HepG2 (cell line): ENCODE data around the gene ITGB1. TPM values are rescaled to one million over a fixed set of nuclear protein-coding genes. Genes with fewer than 3 reads are reported as not detected.

Experiments used
- KLF16 ChIP-seq, 2 experiments: sonication (generic) in 1 of 2; formaldehyde crosslinking in 1 of 2; IDR thresholded peaks; 2 replicates each; pipeline versions ENCODE4 v1.6.1 to v1.8.0; 2016 to 2023; ENCODE audit warnings: missing genetic modification reagents in 2 of 2, missing compliant biosample characterization in 1 of 2
- MAFK ChIP-seq, 2 experiments: IDR thresholded peaks in 1 of 2; conservative IDR thresholded peaks in 1 of 2; 2 replicates each; pipeline ENCODE4 v1.6.1; 2011; ENCODE audit warnings: improper control_type of control experiment in 2 of 2, low read length in 2 of 2
- SALL2 ChIP-seq: sonication (generic); formaldehyde crosslinking; IDR thresholded peaks from 2 replicates; pipeline ENCODE4 v1.8.1; 2023; ENCODE audit warnings: mild to moderate bottlenecking, missing genetic modification reagents, inconsistent platforms
- SOX13 ChIP-seq, 3 experiments: fragments of 450-650 bp in 1 of 3; sonication (generic) in 1 of 3; formaldehyde crosslinking in 1 of 3; IDR thresholded peaks in 2 of 3; conservative IDR thresholded peaks in 1 of 3; 2 replicates each; pipeline versions ENCODE4 v1.5.0 to v1.6.1; 2016 to 2020; ENCODE audit warnings: antibody characterized with exemption in 1 of 3, mild to moderate bottlenecking in 1 of 3, missing compliant biosample characterization in 1 of 3, missing genetic modification reagents in 1 of 3, moderate library complexity in 1 of 3
- SP4 ChIP-seq: sonication (generic); formaldehyde crosslinking; IDR thresholded peaks from 2 replicates; pipeline ENCODE4 v1.8.1; 2023; ENCODE audit warnings: mild to moderate bottlenecking, missing genetic modification reagents
- ZBTB38 ChIP-seq: sonication (generic); formaldehyde crosslinking; IDR thresholded peaks from 2 replicates; pipeline ENCODE4 v1.5.1; 2020; ENCODE audit warnings: mild to moderate bottlenecking, missing genetic modification reagents
- ZNF598 ChIP-seq: sonication (generic); formaldehyde crosslinking; IDR thresholded peaks from 2 replicates; pipeline ENCODE4 v1.5.1; 2020; ENCODE audit warnings: mild to moderate bottlenecking, missing genetic modification reagents, borderline replicate concordance
- polyA plus RNA-seq, 8 experiments: library from polyadenylated mRNA; depleted of rRNA in 3 of 8; stranded (reverse) in 7 of 8; unstranded in 1 of 8; fragments of >200 nt; fragmentation: Illumina TruSeq in 4 of 8; extraction: Trizol in 4 of 8; gene quantifications; 2 replicates each; pipeline versions ENCODE4 v1.2.1 to v1.2.3, GENCODE V29; 2011 to 2016; ENCODE audit warnings: low read depth in 4 of 8, missing spikeins in 1 of 8, mixed read lengths in 1 of 8; ENCODE audit not compliant: insufficient read depth in 1 of 8
- total RNA-seq, 5 experiments: library from RNA; depleted of rRNA; stranded (reverse); fragments of >200 nt; fragmentation: Illumina TruSeq; extraction: Trizol; gene quantifications; 2 replicates each; pipeline ENCODE4 v1.2.3, GENCODE V29; 2016; ENCODE audit warnings: low read depth in 1 of 5
- TF ChIP-seq, protein P1 (sequence below): sonication (generic); formaldehyde crosslinking; IDR thresholded peaks from 2 replicates; pipeline ENCODE4 v1.5.0; 2020; ENCODE audit warnings: mild to moderate bottlenecking, missing genetic modification reagents, borderline replicate concordance
- TF ChIP-seq, protein P2 (sequence below), 2 experiments: sonication (generic) in 1 of 2; formaldehyde crosslinking in 1 of 2; IDR thresholded peaks; 2 replicates each; pipeline versions ENCODE4 v1.4.0 to v1.6.1; 2018 to 2020; ENCODE audit warnings: missing genetic modification reagents in 2 of 2, borderline replicate concordance in 1 of 2, low read depth in 1 of 2, mild to moderate bottlenecking in 1 of 2, missing biosample characterization in 1 of 2
- TF ChIP-seq, protein P3 (sequence below): sonication (generic); formaldehyde crosslinking; IDR thresholded peaks from 2 replicates; pipeline ENCODE4 v1.8.0; 2022; ENCODE audit warnings: missing genetic modification reagents, low read depth, mild to moderate bottlenecking, borderline replicate concordance
- TF ChIP-seq, protein P4 (sequence below), 2 experiments: fragments of 450-650 bp in 1 of 2; sonication (generic) in 1 of 2; formaldehyde crosslinking; IDR thresholded peaks; 2 replicates each; pipeline versions ENCODE4 v1.5.0 to v1.8.0; 2020 to 2022; ENCODE audit warnings: mild to moderate bottlenecking in 1 of 2, missing genetic modification reagents in 1 of 2
- TF ChIP-seq, protein P5 (sequence below): sonication (generic); formaldehyde crosslinking; IDR thresholded peaks from 2 replicates; pipeline ENCODE4 v1.5.0; 2020; ENCODE audit warnings: mild to moderate bottlenecking, missing genetic modification reagents, moderate library complexity
- TF ChIP-seq, protein P6 (sequence below): sonication (generic); IDR thresholded peaks from 2 replicates; pipeline ENCODE4 v1.6.1; 2016; ENCODE audit warnings: low read depth, borderline replicate concordance

The ITGB1 gene
- total and polyA plus RNA-seq, 2 of the 13 experiments (the other 11 are each of a cell fraction or from before 2014, with no cell fraction given), result 190 to 204 TPM

DNA sequence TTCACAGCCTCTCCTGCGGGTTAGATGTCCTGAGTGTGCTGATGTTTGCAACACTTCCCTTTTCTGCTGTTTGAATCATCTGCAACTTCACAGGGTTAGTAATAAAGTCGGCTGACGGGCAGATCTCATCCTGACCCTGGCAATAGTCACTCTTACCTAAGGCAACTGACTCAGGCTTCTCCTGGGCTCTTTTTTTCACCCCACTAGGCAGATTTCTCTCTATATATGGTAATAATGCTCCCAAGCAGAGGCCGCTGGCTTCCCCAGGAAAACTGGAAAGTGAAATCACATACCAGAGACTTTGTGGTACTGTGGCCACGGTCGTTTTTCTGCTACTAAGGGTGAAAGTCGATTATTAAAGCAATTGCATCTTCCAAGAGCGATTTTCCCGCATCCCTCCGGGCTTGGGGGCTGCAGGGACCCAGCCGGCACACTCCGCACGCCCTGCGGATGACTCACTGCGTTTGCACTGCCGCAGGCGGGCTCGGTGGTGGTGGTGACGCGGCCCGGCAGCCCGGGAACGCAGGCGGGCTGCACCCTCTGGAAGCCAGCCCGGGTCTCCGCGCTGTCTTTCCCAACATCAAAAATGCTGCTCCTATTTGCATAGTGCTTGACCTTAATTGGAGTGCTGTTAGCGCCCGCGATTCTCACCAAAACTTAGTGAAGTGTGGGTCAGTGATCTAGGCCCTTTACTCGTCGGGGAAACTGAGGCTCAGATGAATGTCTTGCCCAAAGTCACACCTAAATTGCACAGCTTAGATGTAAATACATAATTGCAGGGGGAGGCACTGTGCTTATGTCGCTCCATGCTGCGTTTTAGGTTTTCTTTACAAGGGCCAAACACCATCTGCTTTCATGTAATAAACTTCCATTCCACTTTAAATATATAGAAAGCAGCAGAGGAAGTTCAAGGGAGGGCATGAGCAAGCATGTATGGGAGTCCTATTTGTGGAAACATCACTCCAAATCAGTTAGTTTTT is 47.6 kb upstream of the ITGB1 start (continued):
- TF ChIP-seq, protein P1, sequence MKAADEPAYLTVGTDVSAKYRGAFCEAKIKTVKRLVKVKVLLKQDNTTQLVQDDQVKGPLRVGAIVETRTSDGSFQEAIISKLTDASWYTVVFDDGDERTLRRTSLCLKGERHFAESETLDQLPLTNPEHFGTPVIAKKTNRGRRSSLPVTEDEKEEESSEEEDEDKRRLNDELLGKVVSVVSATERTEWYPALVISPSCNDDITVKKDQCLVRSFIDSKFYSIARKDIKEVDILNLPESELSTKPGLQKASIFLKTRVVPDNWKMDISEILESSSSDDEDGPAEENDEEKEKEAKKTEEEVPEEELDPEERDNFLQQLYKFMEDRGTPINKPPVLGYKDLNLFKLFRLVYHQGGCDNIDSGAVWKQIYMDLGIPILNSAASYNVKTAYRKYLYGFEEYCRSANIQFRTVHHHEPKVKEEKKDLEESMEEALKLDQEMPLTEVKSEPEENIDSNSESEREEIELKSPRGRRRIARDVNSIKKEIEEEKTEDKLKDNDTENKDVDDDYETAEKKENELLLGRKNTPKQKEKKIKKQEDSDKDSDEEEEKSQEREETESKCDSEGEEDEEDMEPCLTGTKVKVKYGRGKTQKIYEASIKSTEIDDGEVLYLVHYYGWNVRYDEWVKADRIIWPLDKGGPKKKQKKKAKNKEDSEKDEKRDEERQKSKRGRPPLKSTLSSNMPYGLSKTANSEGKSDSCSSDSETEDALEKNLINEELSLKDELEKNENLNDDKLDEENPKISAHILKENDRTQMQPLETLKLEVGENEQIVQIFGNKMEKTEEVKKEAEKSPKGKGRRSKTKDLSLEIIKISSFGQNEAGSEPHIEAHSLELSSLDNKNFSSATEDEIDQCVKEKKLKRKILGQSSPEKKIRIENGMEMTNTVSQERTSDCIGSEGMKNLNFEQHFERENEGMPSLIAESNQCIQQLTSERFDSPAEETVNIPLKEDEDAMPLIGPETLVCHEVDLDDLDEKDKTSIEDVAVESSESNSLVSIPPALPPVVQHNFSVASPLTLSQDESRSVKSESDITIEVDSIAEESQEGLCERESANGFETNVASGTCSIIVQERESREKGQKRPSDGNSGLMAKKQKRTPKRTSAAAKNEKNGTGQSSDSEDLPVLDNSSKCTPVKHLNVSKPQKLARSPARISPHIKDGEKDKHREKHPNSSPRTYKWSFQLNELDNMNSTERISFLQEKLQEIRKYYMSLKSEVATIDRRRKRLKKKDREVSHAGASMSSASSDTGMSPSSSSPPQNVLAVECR (CRISPR knock-in tag), result peak; percentile 49; the same call in 1 of the 2 replicates
- TF ChIP-seq SALL2 (CRISPR knock-in tag) (no peak), SOX13 (IDR thresholded peaks at IDR 0.05) (no peak), SOX13 (CRISPR knock-in tag; conservative IDR thresholded peaks at IDR 0.05 in 1 of 2, IDR thresholded peaks at IDR 0.05 in 1 of 2) (peak in 1 of 2 experiments; percentile 22; a peak in 1 of 4 replicates), ZBTB38 (CRISPR knock-in tag) (peak; percentile 19; the same call in 1 of the 2 replicates), ZNF598 (peak; percentile 45; the same call in 1 of the 2 replicates), KLF16 (CRISPR knock-in tag; IDR thresholded peaks at IDR 0.05) (0 out of 4 replicates have a peak, but pooled peaks of 1 of the 2 experiments have one; percentile 27), SP4 (CRISPR knock-in tag) (0 out of 2 replicates have a peak, but pooled peaks have one; percentile 34), MAFK (conservative IDR thresholded peaks at IDR 0.05 in 1 of 2, IDR thresholded peaks at IDR 0.05 in 1 of 2; ENCODE audit: low read length in 2 of 2) (0 out of 4 replicates have a peak, but pooled peaks of 1 of the 2 experiments have one; percentile 19)
- TF ChIP-seq, protein P2, sequence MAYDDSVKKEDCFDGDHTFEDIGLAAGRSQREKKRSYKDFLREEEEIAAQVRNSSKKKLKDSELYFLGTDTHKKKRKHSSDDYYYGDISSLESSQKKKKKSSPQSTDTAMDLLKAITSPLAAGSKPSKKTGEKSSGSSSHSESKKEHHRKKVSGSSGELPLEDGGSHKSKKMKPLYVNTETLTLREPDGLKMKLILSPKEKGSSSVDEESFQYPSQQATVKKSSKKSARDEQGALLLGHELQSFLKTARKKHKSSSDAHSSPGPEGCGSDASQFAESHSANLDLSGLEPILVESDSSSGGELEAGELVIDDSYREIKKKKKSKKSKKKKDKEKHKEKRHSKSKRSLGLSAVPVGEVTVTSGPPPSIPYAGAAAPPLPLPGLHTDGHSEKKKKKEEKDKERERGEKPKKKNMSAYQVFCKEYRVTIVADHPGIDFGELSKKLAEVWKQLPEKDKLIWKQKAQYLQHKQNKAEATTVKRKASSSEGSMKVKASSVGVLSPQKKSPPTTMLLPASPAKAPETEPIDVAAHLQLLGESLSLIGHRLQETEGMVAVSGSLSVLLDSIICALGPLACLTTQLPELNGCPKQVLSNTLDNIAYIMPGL (CRISPR knock-in tag; IDR thresholded peaks at IDR 0.05; ENCODE audit: borderline replicate concordance in 1 of 2, low read depth in 1 of 2), result peak; percentile 37 to 63; a peak in 1 of 4 replicates
- TF ChIP-seq, protein P3, sequence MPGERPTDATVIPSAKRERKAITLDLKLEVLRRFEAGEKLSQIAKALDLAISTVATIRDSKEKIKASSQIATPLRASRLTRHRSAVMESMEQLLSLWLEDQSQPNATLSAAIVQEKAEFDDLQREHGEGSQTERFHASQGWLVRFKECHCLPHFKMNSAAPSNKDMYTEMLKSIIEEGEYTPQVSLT (CRISPR knock-in tag), result no peak
- TF ChIP-seq, protein P4, sequence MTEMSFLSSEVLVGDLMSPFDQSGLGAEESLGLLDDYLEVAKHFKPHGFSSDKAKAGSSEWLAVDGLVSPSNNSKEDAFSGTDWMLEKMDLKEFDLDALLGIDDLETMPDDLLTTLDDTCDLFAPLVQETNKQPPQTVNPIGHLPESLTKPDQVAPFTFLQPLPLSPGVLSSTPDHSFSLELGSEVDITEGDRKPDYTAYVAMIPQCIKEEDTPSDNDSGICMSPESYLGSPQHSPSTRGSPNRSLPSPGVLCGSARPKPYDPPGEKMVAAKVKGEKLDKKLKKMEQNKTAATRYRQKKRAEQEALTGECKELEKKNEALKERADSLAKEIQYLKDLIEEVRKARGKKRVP (CRISPR knock-in tag; IDR thresholded peaks at IDR 0.05), result 0 out of 4 replicates have a peak, but pooled peaks of 1 of the 2 experiments have one; percentile 16
- TF ChIP-seq, protein P5, sequence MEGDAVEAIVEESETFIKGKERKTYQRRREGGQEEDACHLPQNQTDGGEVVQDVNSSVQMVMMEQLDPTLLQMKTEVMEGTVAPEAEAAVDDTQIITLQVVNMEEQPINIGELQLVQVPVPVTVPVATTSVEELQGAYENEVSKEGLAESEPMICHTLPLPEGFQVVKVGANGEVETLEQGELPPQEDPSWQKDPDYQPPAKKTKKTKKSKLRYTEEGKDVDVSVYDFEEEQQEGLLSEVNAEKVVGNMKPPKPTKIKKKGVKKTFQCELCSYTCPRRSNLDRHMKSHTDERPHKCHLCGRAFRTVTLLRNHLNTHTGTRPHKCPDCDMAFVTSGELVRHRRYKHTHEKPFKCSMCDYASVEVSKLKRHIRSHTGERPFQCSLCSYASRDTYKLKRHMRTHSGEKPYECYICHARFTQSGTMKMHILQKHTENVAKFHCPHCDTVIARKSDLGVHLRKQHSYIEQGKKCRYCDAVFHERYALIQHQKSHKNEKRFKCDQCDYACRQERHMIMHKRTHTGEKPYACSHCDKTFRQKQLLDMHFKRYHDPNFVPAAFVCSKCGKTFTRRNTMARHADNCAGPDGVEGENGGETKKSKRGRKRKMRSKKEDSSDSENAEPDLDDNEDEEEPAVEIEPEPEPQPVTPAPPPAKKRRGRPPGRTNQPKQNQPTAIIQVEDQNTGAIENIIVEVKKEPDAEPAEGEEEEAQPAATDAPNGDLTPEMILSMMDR (CRISPR knock-in tag), result no peak
- TF ChIP-seq, protein P6, sequence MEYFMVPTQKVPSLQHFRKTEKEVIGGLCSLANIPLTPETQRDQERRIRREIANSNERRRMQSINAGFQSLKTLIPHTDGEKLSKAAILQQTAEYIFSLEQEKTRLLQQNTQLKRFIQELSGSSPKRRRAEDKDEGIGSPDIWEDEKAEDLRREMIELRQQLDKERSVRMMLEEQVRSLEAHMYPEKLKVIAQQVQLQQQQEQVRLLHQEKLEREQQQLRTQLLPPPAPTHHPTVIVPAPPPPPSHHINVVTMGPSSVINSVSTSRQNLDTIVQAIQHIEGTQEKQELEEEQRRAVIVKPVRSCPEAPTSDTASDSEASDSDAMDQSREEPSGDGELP, result peak; percentile 20; the same call in 1 of the 2 replicates
